Measurements from ENCODE around the gene AK6. TPM values are rescaled to one million over a fixed set of nuclear protein-coding genes. Genes with fewer than 3 reads are reported as not detected.

Gene AK6
- total RNA-seq, 1 experiment from 2014 or later = 97.5 TPM

- Histone ChIP-seq H3K9me3 (ENCODE audit: low read depth, low read length, poor library complexity, severe bottlenecking) (no peaks in the 10 kb centered on the region), H3K27ac (ENCODE audit: low read depth, low read length, poor library complexity, severe bottlenecking) (no peak overlapping the region), H3K4me3 (ENCODE audit: low read depth, low read length, poor library complexity, severe bottlenecking) (no peak overlapping the region), H3K4me1 (ENCODE audit: insufficient read depth, low read length, poor library complexity, severe bottlenecking) (no peaks in the 10 kb centered on the region), H3K27me3 (replicated peaks; ENCODE audit: insufficient read depth, low read depth, low read length, poor library complexity) (no peaks in the 10 kb centered on the region), H3K36me3 (ENCODE audit: insufficient read depth, low read length, poor library complexity, severe bottlenecking) (peaks cover 9% of the 10 kb centered on the region)
- CTCF ChIA-PET = no interaction called here
- DNase-seq (ENCODE audit: low spot score) = no peak
- POLR2A ChIA-PET (ENCODE audit: low non-redundant PET) = no interaction called here
- TF ChIP-seq EZH2 (IDR thresholded peaks at IDR 0.05; ENCODE audit: borderline replicate concordance, low read depth, low read length, poor library complexity, severe bottlenecking) = no peak
- no peak for TF ChIP-seq CTCF (conservative IDR thresholded peaks at IDR 0.05; ENCODE audit: low read depth, low read length)
- BruUV-seq (replicated peaks) = no TSS peak
- intact Hi-C loops (cut with micrococcal nuclease; ENCODE audit: unreplicated experiment) = no loop called here
Measured at GRCh38 chr5:69404659-69405330, 35.5 kb upstream of the AK6 start.

- Histone ChIP-seq H3K4me1 (ENCODE audit: insufficient read depth, low read length, poor library complexity, severe bottlenecking) (no peaks in the 10 kb centered on the region), H3K9me3 (ENCODE audit: low read depth, low read length, poor library complexity, severe bottlenecking) (no peaks in the 10 kb centered on the region), H3K36me3 (ENCODE audit: insufficient read depth, low read length, poor library complexity, severe bottlenecking) (peaks cover 27% of the 10 kb centered on the region), H3K27me3 (replicated peaks; ENCODE audit: insufficient read depth, low read depth, low read length, poor library complexity) (no peaks in the 10 kb centered on the region), H3K27ac (ENCODE audit: low read depth, low read length, poor library complexity, severe bottlenecking) (no peak overlapping the region), H3K4me3 (ENCODE audit: low read depth, low read length, poor library complexity, severe bottlenecking) (no peak overlapping the region)
- ChIA-PET POLR2A (ENCODE audit: low non-redundant PET) (no interaction called here), CTCF (no interaction called here)
- BruUV-seq (replicated peaks) = no TSS peak
- no peak for DNase-seq (ENCODE audit: low spot score)
- no peak for TF ChIP-seq EZH2 (IDR thresholded peaks at IDR 0.05; ENCODE audit: borderline replicate concordance, low read depth, low read length, poor library complexity, severe bottlenecking)
- TF ChIP-seq CTCF (conservative IDR thresholded peaks at IDR 0.05; ENCODE audit: low read depth, low read length) = no peak
- intact Hi-C loops (cut with micrococcal nuclease; ENCODE audit: unreplicated experiment) = no loop called here
Measured at GRCh38 chr5:69378376-69378775, 9.1 kb upstream of the AK6 start.

- POLR2A ChIA-PET (ENCODE audit: low non-redundant PET) = no interaction called here
- no peak overlapping the region for H3K27ac ChIP-seq (ENCODE audit: low read depth, low read length, poor library complexity, severe bottlenecking)
- H3K9me3 ChIP-seq (ENCODE audit: low read depth, low read length, poor library complexity, severe bottlenecking) = no peaks in the 10 kb centered on the region
- peaks cover 3% of the 10 kb centered on the region for H3K4me1 ChIP-seq (ENCODE audit: insufficient read depth, low read length, poor library complexity, severe bottlenecking)
- intact Hi-C loops (cut with micrococcal nuclease; ENCODE audit: unreplicated experiment) = no loop called here
- H3K27me3 ChIP-seq (replicated peaks; ENCODE audit: insufficient read depth, low read depth, low read length, poor library complexity) = no peaks in the 10 kb centered on the region
- BruUV-seq (replicated peaks) = no TSS peak
- peaks cover 16% of the 10 kb centered on the region for H3K36me3 ChIP-seq (ENCODE audit: insufficient read depth, low read length, poor library complexity, severe bottlenecking)
- DNase-seq (ENCODE audit: low spot score) = no peak
- no peak overlapping the region for H3K4me3 ChIP-seq (ENCODE audit: low read depth, low read length, poor library complexity, severe bottlenecking)
- CTCF ChIA-PET = no interaction called here
- no peak for TF ChIP-seq CTCF (conservative IDR thresholded peaks at IDR 0.05; ENCODE audit: low read depth, low read length)
- TF ChIP-seq EZH2 (IDR thresholded peaks at IDR 0.05; ENCODE audit: borderline replicate concordance, low read depth, low read length, poor library complexity, severe bottlenecking) = no peak
Measured at GRCh38 chr5:69374911-69375446, 5.7 kb upstream of the AK6 start.

All from A673 (cell line).